Colonic mucosa (tissue), 4 donors: ENCODE data around the gene STIM1. TPM values are rescaled to one million over a fixed set of nuclear protein-coding genes. Genes with fewer than 3 reads are reported as not detected.

Experiments used
- DNase-seq: peaks from one replicate; pipeline ENCODE4 v3.0.0-alpha.2; 2020
- H3K27ac ChIP-seq: fragments of 200-600 bp; one replicate; pipeline ENCODE4 v1.8.0; 2021
- H3K27me3 ChIP-seq: fragments of 200-600 bp; one replicate; pipeline ENCODE4 v1.8.0; 2021
- H3K36me3 ChIP-seq: fragments of 200-600 bp; one replicate; pipeline ENCODE4 v1.8.0; 2021
- H3K4me1 ChIP-seq: fragments of 200-600 bp; one replicate; pipeline ENCODE4 v1.8.0; 2021; ENCODE audit warnings: mild to moderate bottlenecking
- H3K4me3 ChIP-seq: fragments of 200-600 bp; one replicate; pipeline ENCODE4 v1.8.0; 2021
- H3K9ac ChIP-seq, 2 donors: one replicate each; pipeline ENCODE4 v1.7.0; 2013; ENCODE audit warnings: control low read depth in 2 of 2, low read depth in 2 of 2, low read length in 2 of 2
- H3K9me3 ChIP-seq: fragments of 200-600 bp; one replicate; pipeline ENCODE4 v1.8.0; 2021
- CTCF ChIP-seq: fragments of 200-600 bp; IDR thresholded peaks from one replicate; pipeline ENCODE4 v1.8.0; 2022; ENCODE audit warnings: antibody characterized with exemption, mild to moderate bottlenecking
- intact Hi-C: fragments of 100-400 bp; cut with DNase I; formaldehyde crosslinking; loops from one replicate; pipeline ENCODE4 v1.14.1; 2022
- total RNA-seq, 2 donors: library from RNA; stranded (reverse); fragmentation: NEBNext Ultra II Directional in 1 of 2; extraction: Animal tissue kit (Norgen Biotek cat#: 25700) in 1 of 2; gene quantifications; one replicate each; pipeline ENCODE4 v1.2.1, GENCODE V29; 2021
- donor health status: healthy.
- donor health status: DM: no; HTN: no; CAD: no.
- donor health status: DM: no; HTN: no; CAD: no.

STIM1 gene
- total RNA-seq, 2 donors from 2014 or later: 39.1 to 56.8 TPM

DNA sequence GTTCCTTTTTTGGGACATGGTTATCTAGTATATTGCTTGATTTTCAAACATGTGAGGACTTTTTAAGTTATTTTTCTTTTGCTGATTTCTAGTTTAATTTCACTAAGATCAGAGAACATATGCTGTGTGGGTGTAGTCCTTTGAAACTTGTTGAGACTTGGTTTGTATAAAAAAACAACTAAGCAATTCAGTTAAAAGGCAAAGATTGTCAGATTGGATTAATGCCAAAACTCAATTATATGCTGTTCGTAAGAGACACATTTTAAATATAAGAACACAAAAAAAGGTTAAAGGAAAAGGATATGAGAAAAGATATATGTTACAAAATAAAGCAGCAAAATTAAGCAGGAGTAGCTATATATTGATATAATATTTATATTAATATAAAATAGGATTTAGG, 221.3 kb downstream of the STIM1 start:
- H3K27me3 ChIP-seq: no peaks in the 10 kb centered on the region
- no peaks in the 10 kb centered on the region for H3K9me3 ChIP-seq
- H3K27ac ChIP-seq: no peak overlapping the region
- intact Hi-C loops: no loop called here
- no peak for TF ChIP-seq CTCF
- DNase-seq: no peak
- no peaks in the 10 kb centered on the region for H3K4me1 ChIP-seq
- H3K4me3 ChIP-seq: no peak overlapping the region
- H3K9ac ChIP-seq: no peak overlapping the region
- no peaks in the 10 kb centered on the region for H3K36me3 ChIP-seq

- Histone ChIP-seq H3K36me3 (peaks cover 4% of the 10 kb centered on the region), H3K4me3 (no peak overlapping the region), H3K27ac (no peak overlapping the region), H3K27me3 (no peaks in the 10 kb centered on the region), H3K4me1 (no peaks in the 10 kb centered on the region), H3K9ac (no peak overlapping the region), H3K9me3 (no peaks in the 10 kb centered on the region)
- intact Hi-C loops: no loop called here
- DNase-seq: no peak
- TF ChIP-seq CTCF: no peak
These were observed 227.7 kb downstream of the STIM1 start for GRCh38 chr11:4083198-4083597.

DNA sequence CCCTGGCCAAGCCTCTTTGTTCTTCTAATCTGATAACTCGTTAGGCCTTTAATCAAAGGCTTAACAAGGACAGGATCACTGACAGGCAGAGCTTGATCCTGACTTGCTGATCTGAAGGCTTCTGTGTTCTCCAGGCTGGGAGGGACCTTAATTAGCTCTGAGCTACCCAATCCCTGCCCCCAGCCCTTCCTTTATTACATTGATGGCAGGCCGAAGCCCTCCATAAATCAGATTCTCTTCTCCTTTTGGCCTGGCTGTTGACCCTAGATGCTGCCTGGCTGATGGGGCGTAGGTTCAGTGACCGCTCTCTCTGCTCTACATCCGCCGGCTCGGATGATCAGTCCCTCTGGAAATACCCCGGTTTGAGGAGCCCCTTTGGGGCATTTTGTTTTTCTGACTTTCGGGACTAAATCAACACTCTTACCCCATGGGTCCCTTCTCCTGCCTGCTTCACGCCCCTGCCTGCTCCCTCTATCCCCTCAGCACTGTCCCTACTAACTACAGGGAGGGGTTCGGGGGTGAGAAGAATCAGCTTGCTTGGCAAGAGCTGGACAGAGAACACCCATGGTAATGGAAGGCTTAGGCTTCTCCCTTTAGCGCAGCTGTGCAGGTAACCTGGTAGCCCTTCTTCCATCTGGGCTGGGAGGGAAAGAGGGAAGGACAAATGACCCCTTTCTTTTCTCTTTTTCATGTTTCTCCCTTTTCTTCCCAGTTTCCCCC, 229.1 kb downstream of the STIM1 start:
- TF ChIP-seq CTCF: no peak
- Histone ChIP-seq H3K4me1 (no peaks in the 10 kb centered on the region), H3K9me3 (no peaks in the 10 kb centered on the region), H3K9ac (no peak overlapping the region), H3K27me3 (no peaks in the 10 kb centered on the region), H3K27ac (no peak overlapping the region), H3K36me3 (peaks cover 4% of the 10 kb centered on the region), H3K4me3 (no peak overlapping the region)
- intact Hi-C loops: no loop called here
- DNase-seq: no peak

GRCh38 chr11:4085575-4085974, 230.1 kb downstream of the STIM1 start:
- no peak overlapping the region for H3K27ac ChIP-seq
- no peaks in the 10 kb centered on the region for H3K27me3 ChIP-seq
- intact Hi-C loops: no loop called here
- H3K4me3 ChIP-seq: no peak overlapping the region
- TF ChIP-seq CTCF: no peak
- no peak overlapping the region for H3K9ac ChIP-seq
- peaks cover 4% of the 10 kb centered on the region for H3K36me3 ChIP-seq
- no peak for DNase-seq
- H3K4me1 ChIP-seq: no peaks in the 10 kb centered on the region
- H3K9me3 ChIP-seq: no peaks in the 10 kb centered on the region

- no peaks in the 10 kb centered on the region for H3K27me3 ChIP-seq
- H3K36me3 ChIP-seq: peaks cover 4% of the 10 kb centered on the region
- no peaks in the 10 kb centered on the region for H3K4me1 ChIP-seq
- intact Hi-C loops: no loop called here
- H3K9ac ChIP-seq: no peak overlapping the region
- no peak overlapping the region for H3K4me3 ChIP-seq
- TF ChIP-seq CTCF: no peak
- no peak for DNase-seq
- no peaks in the 10 kb centered on the region for H3K9me3 ChIP-seq
- no peak overlapping the region for H3K27ac ChIP-seq
These were observed 231.3 kb downstream of the STIM1 start for GRCh38 chr11:4086575-4087353.
